Panc1 (cell line): Measurements from ENCODE around the gene MYO5B.

Experiments
- POLR2AphosphoS5 ChIP-seq: IDR thresholded peaks from 2 replicates; pipeline ENCODE4 v1.6.1; 2012; ENCODE audit warnings: mild to moderate bottlenecking, low read depth, low read length, moderate library complexity
- REST ChIP-seq, 2 experiments: IDR thresholded peaks; 2 replicates each; pipeline ENCODE4 v1.6.1; 2011 to 2012; ENCODE audit warnings: low read depth in 2 of 2, control low read depth in 1 of 2, low read length in 1 of 2, mild to moderate bottlenecking in 1 of 2, moderate library complexity in 1 of 2; ENCODE audit not compliant: insufficient read depth in 1 of 2
- SIN3A ChIP-seq: IDR thresholded peaks from 2 replicates; pipeline ENCODE4 v1.6.1; 2012; ENCODE audit warnings: low read depth, mild to moderate bottlenecking, low read length, moderate library complexity, borderline replicate concordance; ENCODE audit not compliant: insufficient read depth
- TCF7L2 ChIP-seq: IDR thresholded peaks from 2 replicates; pipeline ENCODE4 v1.6.1; 2011; ENCODE audit warnings: mild to moderate bottlenecking, low read depth, low read length, inconsistent platforms
- TF ChIP-seq, protein P1 (sequence below): fragments of 450-650 bp; IDR thresholded peaks from 2 replicates; pipeline ENCODE4 v1.5.1; 2017; ENCODE audit warnings: mild to moderate bottlenecking

DNA sequence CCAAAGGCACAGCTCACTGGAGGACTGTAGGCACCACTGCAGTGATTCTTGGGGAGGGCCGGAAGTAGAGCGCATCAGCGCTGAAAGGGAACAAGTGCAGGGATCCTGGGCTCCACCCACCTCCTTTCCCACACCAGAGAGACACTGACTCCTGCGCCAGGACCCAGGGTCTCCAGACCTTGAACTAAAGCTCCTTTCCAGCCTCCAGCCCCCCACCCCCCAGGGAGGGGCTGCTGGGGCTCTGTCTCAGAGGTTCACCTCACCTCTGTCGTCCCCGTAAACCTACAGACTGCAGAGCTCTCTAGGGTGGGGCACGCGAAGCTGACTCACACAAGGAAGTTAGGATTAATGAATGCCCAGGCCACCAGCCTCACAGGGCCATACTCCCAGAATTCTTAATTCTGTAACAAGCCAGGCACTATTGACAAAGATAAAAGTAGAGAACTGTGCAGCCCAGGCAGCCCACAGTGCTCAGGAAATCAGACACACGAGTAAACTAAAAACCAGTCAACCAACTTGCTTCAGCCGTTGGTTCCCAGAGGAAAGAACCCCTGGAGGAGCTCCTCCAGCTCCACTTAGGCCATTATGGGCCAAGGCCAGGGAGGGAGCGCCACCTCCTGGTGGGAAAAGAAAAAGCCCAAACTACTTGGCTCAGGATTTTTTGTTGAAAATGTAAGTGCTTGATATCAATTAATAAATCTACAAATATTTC lies 336.5 kb downstream of the MYO5B start:
- TF ChIP-seq, protein P1, sequence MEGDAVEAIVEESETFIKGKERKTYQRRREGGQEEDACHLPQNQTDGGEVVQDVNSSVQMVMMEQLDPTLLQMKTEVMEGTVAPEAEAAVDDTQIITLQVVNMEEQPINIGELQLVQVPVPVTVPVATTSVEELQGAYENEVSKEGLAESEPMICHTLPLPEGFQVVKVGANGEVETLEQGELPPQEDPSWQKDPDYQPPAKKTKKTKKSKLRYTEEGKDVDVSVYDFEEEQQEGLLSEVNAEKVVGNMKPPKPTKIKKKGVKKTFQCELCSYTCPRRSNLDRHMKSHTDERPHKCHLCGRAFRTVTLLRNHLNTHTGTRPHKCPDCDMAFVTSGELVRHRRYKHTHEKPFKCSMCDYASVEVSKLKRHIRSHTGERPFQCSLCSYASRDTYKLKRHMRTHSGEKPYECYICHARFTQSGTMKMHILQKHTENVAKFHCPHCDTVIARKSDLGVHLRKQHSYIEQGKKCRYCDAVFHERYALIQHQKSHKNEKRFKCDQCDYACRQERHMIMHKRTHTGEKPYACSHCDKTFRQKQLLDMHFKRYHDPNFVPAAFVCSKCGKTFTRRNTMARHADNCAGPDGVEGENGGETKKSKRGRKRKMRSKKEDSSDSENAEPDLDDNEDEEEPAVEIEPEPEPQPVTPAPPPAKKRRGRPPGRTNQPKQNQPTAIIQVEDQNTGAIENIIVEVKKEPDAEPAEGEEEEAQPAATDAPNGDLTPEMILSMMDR: peak; percentile 82
- TF ChIP-seq SIN3A (no peak), TCF7L2 (no peak), POLR2AphosphoS5 (no peak), REST (IDR thresholded peaks at IDR 0.05; ENCODE audit: insufficient read depth in 1 of 2, low read depth in 2 of 2, low read length in 1 of 2) (no peak)
